Dermis blood vessel endothelial cell (primary cell): ENCODE results near the gene RAMACL. TPM values are rescaled to one million over a fixed set of nuclear protein-coding genes. Genes with fewer than 3 reads are reported as not detected.
A peak's percentile ranks its signal among the peaks of the same experiment; 100 is the strongest.
"Not testable (repeated sequence)": the region's sequence is repeated elsewhere in the genome, so short reads cannot be mapped to it uniquely, and the experiment has no call there.

ENCODE experiments used
- DNase-seq: peaks from one replicate; pipeline ENCODE4 v3.0.0; 2010
- total RNA-seq: library from RNA; depleted of rRNA; stranded (reverse); fragments of >200 nt; gene quantifications from 2 replicates; pipeline ENCODE4 v1.2.3, GENCODE V29; 2014

The RAMACL gene
- total RNA-seq, 1 donor from 2014 or later: 6.6 TPM

DNA sequence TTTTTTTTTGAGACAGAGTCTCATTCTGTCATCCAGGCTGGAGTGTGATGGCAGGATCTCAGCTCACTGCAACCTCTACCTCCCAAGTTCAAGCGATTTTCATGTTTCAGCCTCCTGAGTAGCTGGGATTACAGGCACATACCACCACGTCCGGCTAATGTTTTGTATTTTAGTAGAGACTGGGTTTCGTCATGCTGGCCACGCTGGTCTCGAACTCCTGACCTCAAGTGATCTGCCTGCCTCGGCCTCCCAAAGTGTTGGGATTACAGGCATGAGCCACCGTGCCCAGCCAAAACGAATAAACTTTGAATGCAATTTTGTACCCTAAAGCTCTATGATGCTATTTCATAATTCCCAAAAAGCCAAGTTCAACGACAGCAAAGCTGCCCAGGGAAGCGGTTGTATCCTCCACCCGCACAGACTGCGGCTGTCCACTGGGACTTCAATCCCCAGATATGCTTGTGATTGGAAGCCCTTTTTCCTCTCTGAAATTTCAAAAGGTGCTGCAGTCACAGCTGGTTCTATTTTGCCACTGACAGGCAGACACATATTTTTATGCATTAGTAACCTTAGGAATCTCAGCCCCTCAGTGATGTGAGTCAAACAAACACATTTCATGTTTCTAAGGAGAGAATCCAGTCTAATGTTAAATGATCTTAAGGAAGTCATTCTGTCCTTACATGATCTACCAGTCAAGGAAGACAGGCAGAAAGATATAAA is 8.7 kb upstream of the RAMACL start:
- DNase-seq: no peak

DNA sequence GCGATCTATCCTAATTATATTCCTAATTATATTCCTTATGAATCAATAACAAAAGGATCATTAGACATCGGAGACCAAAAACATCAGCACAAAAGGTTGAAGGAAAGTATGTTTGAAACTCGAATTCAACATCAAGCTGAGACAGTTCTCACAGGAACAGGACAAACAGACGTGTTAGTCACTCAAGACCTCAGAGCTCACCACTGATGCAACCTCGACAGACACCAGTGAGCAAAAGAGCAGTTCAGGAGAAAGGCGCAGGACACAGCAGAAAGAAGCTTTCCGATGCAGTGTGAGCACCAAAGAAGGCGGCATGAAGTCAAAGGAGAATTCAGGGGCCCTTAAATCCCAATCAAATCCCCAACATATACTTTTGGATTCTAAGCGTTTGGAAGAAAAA is 6.3 kb upstream of the RAMACL start:
- no peak for DNase-seq

DNA sequence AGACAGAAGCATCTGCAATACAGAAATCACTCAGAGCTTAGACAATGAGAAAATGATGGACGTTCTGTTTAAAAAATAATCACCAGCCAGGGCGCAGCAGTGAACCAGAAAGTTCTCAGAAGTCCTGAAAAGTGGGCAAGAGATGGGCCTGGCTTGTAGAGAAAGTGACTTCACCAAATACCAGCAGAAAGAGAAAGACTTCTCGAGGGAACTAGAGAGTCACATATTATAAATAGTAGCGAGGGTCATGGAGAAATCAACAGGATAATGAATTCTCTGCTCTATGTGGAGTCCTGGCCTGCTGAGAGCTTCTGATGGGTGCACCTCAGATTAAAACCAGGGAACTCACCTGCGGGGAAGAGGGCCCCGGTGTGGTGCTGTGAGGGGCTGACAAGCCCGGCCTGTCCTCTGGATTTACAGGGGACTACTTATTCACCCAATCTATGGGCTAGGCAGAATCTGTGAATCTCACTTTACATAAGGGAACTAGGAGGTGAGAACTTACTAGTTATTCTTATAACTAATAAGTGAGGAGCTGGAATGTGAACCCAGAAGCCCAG is 5.6 kb upstream of the RAMACL start:
- no peak for DNase-seq

DNA sequence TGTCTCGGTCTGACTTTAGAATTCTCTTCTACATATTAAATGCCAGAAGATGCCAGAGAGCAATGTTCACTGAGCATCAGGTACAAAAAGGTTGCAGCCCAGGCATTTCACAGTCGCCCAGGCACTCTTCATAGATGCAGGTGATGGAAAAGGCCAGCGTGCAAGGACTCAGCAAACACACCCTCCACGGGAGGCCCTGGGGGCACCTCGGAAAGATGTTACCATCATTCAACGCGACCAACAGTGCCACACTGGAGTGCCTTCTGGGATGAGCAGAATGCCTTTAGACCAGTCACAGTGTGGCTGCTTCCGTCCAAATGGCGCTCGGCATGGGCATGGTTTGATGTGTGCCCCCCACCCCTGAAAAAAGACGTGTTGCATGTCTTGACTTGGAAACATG is 4.5 kb upstream of the RAMACL start:
- DNase-seq: no peak

DNA sequence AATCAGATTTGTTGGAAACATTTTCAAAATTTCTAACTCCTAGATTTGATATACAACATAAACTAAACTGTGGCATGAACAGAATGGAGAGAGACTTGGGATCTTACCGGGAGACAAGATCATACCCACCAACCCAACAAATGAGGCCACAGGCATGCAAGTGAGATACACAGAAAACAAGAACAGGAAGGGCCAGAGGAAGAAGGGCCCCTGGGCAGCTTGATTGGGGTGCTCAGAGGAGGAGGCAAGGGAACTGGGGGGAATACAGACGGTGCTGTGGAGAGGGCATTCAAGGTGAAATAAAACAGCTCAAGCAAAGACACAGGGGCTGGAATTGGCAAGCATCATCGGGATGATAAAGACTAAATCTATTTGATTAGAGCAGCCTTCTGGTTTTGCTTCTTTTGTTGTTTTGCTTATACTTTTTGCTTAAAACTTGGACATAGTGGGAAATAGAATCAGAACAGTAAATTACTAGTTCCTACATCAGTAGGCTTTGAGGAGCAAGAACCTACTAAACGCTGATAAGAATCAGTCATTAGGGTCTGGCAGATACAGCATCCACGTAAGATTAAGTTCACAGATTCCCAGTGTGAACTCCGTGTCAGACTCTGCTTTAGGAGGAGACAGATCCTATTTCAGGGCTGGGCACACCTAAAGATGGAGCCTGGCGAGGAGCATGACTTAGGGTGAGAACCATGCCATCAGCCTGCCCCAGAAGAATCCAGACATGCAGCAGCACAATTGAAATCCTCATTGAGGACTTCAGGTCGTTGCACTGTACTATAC is 3.5 kb upstream of the RAMACL start:
- no peak for DNase-seq

DNA sequence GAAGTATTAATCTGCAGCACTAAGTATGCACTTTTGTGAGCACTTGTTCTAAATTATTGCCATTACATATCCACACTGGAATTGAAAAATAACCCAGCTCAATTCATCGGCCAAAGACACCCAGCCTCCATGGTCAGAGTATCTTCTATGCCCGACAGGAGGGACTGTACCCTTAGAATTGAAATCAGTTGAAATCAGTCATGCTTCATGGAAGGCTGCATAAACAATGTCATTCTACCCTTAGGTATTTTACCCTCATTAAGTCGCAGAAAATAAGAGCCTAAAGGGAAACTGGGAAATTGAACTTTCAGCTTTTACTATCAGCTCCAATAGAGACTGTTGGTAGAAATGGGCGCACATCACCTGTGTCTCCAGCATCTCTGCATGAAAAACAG is 2.9 kb upstream of the RAMACL start:
- DNase-seq: no peak

DNA sequence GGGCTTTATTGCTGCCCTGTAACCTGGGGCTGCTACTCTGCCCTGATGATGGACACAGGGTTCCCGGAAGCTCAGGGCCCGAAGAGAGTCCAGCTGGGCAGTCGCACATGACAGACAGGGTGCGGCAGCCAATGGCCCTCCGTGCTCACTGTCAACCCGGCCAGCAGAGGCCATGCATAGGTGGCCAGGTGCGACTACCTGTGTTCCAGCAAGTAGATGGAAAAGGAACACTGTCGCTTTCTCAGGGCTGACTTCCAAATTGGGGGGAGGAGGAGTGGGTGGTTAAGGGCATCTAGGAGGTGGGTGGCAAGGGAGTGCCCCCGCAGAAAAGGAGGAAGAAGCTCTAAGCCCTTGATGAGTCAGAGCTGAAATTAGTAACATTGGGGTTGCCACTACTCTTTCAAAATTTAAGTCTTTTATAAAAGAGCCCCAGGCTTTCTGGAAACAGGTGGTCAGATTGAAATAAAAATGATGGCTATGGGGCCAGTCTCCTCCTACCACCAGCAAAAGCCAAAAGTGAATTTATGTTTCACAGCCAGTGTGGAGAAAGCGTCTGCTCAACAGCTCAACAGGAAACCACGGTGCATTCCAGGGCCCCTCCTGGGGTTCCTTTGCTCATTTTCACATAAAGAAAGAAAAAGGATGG is 2.3 kb upstream of the RAMACL start:
- peak; percentile 76 for DNase-seq

DNA sequence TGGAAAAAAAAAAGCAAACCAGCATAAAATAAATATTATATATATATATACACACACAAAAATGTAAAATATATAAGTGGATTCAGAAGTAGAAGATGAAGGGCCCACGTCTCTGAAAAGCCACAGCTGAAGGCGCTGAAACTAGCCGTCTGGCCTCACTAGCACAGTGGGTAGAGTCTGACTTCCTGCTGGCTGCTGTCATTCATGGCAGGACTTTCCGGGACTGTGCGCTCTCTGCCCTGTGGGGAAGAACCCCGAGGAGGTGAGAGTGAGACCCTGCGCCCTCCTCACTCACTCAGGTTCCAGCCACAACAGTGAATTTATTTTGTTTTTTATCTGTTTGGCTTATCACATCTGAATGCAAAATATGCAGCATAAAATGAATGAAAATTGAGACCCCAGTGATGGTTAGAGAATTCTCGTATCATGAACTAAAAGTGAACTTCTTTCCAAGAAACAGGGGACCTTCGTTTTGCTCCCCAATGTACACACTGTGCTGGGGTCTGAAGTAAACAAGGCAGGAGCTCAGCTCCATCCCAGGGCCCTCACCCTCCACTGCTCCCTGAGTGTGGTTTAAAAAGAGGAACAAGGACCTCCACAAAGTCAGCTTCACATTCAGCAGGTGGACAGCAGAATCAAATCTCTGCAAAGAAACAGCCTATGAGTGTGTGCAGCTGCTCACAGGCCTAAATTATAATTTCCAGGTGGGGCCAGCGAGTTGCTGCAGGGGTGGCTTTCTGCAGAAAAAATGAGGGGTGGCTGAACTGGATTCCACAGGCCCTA is 1.3 kb upstream of the RAMACL start:
- DNase-seq: no peak

DNA sequence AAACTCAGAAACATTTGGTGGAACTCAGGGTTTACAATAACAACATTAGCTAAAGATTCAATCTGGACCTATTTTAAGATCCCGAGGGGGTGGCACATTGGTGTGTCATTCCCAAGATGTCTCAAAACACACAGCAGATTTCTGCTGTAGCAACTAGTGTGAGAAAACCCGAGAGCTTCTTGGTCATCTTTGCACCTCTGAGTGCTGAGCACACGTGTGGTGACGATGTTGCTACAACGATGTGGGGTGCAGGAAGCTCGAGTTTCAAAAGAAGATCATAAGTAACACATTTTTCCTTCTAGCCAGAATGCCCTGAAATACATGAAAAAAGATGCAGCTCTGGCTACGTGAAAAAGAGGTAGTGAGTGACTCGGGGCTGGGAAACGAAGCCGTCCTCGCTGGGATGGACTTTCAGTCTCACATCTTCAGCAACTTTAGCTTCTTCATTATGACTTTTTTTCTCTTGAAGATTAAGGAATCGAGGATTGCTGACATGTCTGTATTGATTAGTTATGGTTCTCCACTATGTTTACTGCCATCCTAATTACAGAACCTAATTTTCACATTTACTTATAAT is 1.5 kb downstream of the RAMACL start:
- no peak for DNase-seq

DNA sequence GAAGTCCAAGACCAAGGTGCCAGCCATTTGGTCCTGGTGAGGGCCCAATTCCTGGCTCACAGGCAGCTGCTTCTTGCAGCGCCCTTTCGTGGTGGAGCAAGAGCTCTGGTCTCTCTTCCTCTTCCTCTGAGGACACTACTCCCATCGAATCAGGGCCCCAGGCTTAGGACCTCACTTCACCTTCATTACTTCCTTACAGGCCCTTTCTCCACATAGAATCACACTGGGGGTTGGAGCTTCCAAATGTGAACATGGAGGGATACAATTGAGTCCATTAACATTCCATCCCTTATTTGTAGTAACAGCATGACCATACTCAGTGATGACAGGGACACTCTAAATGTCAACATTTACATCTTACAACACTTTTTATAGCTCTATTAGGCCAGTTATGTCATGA is 2.3 kb downstream of the RAMACL start:
- DNase-seq: no peak

DNA sequence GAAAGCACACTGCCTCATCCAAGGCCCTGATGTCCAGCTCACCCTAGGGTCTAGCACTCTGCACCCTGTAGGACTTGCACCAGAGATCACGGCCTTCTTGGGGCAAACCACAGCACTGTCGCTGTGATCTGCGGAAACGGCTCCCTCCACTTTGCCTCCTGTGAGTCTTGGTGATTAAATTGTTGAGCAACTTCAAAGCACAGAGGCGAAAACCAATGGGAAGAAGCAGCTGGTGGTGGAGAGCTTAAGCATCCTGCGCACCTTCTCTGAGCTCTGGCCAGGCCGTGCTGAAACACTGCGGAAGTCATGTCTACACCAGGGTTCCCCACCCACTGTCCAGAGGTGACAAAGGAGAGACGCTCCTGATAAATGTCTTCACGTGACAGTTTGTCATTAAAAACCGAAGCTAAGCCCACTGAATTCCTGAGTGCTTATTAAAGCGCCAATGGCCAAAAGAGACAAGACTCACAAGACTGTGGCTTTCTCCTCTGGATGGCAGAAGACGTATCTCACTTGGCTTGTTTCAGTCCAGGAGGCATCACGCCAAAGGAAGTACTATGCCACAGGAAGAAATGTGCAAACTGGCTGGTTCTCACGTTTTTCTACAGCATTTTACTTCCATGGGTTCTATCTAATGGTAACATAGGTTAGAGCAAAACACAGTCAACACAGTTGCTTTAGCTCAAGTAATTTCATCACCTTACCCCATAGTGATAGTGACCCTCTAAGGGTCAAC is 3.1 kb downstream of the RAMACL start:
- DNase-seq: no peak

DNA sequence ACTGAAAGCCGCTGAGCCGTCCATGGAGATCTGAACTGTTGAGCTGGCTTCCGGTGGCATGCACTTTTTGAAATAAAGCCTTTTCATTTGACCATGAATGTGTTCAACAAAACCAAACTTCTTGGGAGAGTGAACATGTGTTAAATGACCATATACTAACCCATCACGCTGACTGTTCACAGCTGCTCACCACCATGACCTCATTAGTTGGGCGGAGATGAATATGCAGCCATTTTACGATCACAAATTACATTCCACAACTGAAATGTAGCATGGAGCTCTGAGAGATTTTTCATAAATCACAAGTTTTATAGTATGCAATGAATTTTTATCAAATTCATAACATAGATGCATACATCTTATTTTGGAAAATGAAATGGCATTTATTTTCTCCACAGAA is 4.2 kb downstream of the RAMACL start:
- DNase-seq: no peak

DNA sequence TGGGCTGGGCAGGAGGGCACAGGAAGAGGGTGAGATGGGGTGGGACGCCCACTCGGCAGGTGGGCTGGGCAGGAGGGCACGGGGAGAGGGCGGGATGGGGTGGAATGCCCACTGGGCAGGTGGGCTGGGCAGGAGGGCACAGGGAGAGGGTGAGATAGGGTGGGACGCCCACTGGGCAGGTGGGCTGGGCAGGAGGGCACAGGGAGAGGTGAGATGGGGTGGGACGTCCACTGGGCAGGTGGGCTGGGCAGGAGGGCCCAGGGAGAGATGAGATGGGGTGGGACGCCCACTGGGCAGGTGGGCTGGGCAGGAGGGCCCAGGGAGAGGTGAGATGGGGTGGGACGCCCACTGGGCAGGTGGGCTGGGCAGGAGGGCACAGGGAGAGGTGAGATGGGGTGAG is 4.7 kb downstream of the RAMACL start:
- not testable (repeated sequence) for DNase-seq

DNA sequence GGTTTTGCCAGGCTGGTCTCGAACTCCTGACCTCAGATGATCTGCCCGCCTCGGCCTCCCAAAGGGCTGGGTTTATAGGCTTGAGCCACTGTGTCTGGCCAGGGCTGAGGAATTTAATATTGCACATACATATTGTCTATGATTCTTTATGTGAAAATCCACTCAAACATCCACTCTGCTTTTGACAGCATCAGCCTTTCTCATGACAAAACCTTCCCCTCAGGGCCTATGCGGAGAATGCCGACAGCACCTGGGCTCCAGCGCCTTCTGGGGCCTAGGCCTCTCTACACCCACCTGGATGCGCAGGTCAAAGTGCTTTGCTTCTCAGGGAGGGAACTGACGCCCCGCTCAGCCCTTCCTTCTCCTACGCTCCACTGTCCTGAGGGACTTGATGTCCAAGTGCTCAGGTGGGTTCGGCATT is 5.4 kb downstream of the RAMACL start:
- no peak for DNase-seq

DNA sequence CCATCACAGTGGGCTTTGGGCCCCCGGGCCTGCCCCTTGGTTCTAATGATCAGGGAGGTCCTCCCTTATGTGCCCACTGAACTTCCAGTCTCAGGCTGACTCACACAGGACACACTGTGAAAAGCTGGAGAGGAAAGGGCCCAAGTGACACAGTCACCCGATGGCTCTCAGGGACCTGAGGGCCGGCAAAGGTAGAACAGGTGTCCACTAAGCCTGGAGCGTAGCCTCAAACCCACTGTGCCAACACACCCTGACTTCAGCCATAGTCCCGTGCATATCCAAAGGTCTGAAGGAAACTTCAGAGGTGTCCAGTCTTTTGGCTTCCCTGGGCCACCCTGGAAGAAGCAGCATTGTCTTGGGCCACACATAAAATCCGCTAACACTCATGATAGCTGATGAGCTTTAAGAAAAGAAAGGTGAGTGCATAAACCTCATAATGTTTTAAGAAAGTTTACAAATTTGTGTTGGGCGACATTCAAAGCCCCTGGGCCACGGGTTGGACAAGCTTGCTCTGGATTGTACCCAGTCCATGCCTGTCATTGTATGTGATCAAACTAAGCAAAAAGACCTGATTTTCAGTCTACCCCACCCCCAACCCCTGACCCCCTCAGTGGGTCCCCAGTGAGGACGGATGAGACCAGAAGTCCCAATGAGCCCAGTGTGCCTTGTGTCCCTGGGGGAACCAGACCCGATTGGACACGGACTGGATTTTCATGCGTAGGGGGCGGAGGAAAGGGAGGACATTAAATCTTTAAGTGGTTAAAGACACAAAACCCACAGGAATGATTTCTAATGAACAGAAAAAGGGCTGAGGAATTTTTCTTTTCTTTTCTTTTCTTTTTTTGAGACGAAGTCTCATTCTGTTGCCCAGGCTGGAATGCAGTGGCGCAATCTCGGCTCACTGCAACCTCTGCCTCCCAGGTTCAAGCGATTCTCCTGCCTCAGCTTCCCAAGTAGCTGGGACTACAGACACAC is 6.1 kb downstream of the RAMACL start:
- no peak for DNase-seq

DNA sequence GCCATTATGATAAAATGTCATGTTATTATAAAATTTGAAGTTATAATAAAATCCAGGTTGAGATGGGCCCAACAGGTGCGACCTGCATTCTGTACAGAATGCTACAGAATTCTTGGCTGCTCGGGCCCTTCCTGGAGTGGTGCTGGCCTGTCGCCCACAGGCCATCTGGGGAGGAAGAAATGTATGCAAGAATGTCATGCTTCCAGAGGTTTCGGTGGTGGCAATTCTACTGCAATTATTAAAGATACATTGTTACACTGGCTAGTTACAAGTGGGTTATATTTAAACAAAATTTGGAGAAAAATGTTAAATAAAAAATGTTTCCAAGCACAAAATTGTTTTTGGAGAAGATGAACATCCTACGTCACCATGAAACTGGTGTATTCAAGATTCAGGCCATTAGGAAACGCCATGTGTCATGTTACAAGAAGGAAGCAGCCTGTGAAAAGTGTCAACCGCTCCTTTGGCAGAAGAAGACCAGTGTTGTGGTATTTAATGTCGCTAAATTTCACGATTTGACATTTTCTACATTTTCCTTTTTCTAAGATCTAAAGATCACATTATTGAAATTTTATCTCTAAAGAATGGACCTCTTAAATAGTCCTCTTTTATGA is 7.1 kb downstream of the RAMACL start:
- peak; percentile 52 for DNase-seq

DNA sequence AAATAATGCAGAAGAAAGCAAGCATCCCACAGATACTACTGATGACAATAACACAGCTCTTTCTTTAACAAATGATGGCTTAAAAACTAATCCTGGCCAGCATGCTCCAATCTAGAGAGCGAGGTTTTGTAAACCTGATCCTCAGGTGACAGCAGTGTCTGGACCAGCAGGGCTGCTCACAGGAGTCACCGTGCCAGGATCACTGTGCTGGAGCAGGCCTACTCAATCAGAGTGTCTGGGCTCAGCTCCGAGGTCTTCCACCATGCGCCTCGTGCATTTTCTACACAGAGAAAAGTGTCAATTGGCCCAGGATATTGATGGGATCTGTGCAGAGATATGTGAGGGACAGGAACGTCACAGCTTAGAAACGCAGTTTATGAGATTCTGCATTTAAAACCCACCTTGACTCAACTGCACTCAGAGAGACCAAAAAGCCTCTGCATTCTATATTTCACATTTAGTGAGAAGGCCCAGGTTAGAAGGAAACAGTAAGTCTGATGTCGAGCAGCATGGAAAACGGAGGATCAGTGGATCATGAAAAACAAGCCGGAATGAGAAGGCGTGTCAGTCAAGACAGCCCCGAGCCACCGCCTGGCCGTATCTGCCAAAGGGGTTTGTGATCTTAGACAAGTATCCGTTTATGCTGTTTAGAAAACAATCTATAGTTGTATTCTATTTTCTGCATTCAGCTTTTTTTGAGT is 7.8 kb downstream of the RAMACL start:
- DNase-seq: no peak

DNA sequence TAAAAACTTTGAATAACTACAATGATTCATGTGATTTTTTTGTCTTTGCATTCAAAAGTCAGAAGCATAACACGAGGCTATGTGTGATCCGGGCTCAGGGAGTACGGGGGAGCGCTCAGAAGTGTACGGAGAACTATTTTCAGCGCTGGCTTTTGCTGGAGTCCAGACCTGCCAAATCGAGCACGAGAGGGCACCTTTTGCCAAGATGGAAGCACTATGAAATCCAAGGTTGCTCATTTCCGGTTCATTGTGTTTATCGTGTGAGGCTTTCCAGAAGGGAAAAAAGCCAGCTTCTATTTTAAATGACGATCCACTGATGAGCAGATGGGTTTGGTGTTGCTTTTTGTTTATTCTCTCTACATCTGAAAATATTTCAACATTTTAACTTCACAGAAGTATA is 11.3 kb downstream of the RAMACL start:
- DNase-seq: peak; percentile 86
